ENCODE results near the gene UTP11.

GRCh38 chr1:37998089-37998808, 14.3 kb upstream of the UTP11 start:
- TF ChIP-seq REST (IDR thresholded peaks at IDR 0.05) (no peak), RAD21 (IDR thresholded peaks at IDR 0.05) (no peak), JUND (IDR thresholded peaks at IDR 0.05) (no peak), EGR1 (IDR thresholded peaks at IDR 0.05; ENCODE audit: low read depth in 2 of 2) (no peak), HNF4G (IDR thresholded peaks at IDR 0.05) (no peak), HNF4A (conservative IDR thresholded peaks at IDR 0.05) (no peak), GABPA (IDR thresholded peaks at IDR 0.05 in 1 of 2, conservative IDR thresholded peaks at IDR 0.05 in 1 of 2) (no peak), TAF1 (conservative IDR thresholded peaks at IDR 0.05) (no peak), SP1 (IDR thresholded peaks at IDR 0.05) (no peak)
- TF ChIP-seq, protein P1, sequence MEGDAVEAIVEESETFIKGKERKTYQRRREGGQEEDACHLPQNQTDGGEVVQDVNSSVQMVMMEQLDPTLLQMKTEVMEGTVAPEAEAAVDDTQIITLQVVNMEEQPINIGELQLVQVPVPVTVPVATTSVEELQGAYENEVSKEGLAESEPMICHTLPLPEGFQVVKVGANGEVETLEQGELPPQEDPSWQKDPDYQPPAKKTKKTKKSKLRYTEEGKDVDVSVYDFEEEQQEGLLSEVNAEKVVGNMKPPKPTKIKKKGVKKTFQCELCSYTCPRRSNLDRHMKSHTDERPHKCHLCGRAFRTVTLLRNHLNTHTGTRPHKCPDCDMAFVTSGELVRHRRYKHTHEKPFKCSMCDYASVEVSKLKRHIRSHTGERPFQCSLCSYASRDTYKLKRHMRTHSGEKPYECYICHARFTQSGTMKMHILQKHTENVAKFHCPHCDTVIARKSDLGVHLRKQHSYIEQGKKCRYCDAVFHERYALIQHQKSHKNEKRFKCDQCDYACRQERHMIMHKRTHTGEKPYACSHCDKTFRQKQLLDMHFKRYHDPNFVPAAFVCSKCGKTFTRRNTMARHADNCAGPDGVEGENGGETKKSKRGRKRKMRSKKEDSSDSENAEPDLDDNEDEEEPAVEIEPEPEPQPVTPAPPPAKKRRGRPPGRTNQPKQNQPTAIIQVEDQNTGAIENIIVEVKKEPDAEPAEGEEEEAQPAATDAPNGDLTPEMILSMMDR (IDR thresholded peaks at IDR 0.05; ENCODE audit: low read depth, low read length, missing input control) = no peak
- TF ChIP-seq, protein P2, sequence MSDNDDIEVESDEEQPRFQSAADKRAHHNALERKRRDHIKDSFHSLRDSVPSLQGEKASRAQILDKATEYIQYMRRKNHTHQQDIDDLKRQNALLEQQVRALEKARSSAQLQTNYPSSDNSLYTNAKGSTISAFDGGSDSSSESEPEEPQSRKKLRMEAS (IDR thresholded peaks at IDR 0.05) = no peak
- TF ChIP-seq, protein P3, sequence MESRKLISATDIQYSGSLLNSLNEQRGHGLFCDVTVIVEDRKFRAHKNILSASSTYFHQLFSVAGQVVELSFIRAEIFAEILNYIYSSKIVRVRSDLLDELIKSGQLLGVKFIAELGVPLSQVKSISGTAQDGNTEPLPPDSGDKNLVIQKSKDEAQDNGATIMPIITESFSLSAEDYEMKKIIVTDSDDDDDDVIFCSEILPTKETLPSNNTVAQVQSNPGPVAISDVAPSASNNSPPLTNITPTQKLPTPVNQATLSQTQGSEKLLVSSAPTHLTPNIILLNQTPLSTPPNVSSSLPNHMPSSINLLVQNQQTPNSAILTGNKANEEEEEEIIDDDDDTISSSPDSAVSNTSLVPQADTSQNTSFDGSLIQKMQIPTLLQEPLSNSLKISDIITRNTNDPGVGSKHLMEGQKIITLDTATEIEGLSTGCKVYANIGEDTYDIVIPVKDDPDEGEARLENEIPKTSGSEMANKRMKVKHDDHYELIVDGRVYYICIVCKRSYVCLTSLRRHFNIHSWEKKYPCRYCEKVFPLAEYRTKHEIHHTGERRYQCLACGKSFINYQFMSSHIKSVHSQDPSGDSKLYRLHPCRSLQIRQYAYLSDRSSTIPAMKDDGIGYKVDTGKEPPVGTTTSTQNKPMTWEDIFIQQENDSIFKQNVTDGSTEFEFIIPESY (IDR thresholded peaks at IDR 0.05) = no peak
